ENCODE measurements around the gene ELK1.
"Not testable (repeated sequence)": the region's sequence is repeated elsewhere in the genome, so short reads cannot be mapped to it uniquely, and the experiment has no call there.

Gene ELK1

GRCh38 chrX:47650164-47651042 lies at the start of gene ELK1:
ELK1 (minus strand) TSS chrX:47650563; CDS start chrX:47641441, 9,122 bp downstream.
- peak; percentile 93 for DNase-seq

GRCh38 chrX:47697181-47697580 lies 46.8 kb upstream of the ELK1 start:
- no peak for DNase-seq

GRCh38 chrX:47690175-47690574 lies 39.8 kb upstream of the ELK1 start:
- no peak for DNase-seq

- peak; percentile 76 for DNase-seq
Observed at GRCh38 chrX:47687263-47687662, 36.9 kb upstream of the ELK1 start.

- no peak for DNase-seq
Observed at GRCh38 chrX:47683829-47684205, 33.5 kb upstream of the ELK1 start.

GRCh38 chrX:47683184-47683828 lies 32.9 kb upstream of the ELK1 start:
- DNase-seq, result no peak

- not testable (repeated sequence) for DNase-seq
Observed at GRCh38 chrX:47675959-47676859, 25.8 kb upstream of the ELK1 start.

- DNase-seq, result no peak
Observed at GRCh38 chrX:47674776-47675175, 24.4 kb upstream of the ELK1 start.

- not testable (repeated sequence) for DNase-seq
Observed at GRCh38 chrX:47665797-47666196, 15.4 kb upstream of the ELK1 start.

- DNase-seq, result no peak
Observed at GRCh38 chrX:47664737-47665136, 14.4 kb upstream of the ELK1 start.

- DNase-seq, result no peak
Observed at GRCh38 chrX:47662144-47662657, 11.8 kb upstream of the ELK1 start.

- DNase-seq, result no peak
Observed at GRCh38 chrX:47661539-47661938, 11.2 kb upstream of the ELK1 start.

- DNase-seq, result no peak
Observed at GRCh38 chrX:47659421-47659726, 9.0 kb upstream of the ELK1 start.

- peak; percentile 93 for DNase-seq
Observed at GRCh38 chrX:47658684-47659420, 8.5 kb upstream of the ELK1 start, which contains the start of gene UXT. UXT (minus strand) TSS chrX:47659180; CDS start chrX:47658927, 253 bp downstream.

GRCh38 chrX:47658301-47658683 lies 7.9 kb upstream of the ELK1 start:
- no peak for DNase-seq

- no peak for DNase-seq
Observed at GRCh38 chrX:47651043-47651905, 911 bp upstream of the ELK1 start.

- DNase-seq, result no peak
Observed at GRCh38 chrX:47649781-47650163, 591 bp downstream of the ELK1 start.

- no peak for DNase-seq
Observed at GRCh38 chrX:47649271-47649670, 1.1 kb downstream of the ELK1 start.

GRCh38 chrX:47648376-47648775 lies 2.0 kb downstream of the ELK1 start:
- no peak for DNase-seq

- no peak for DNase-seq
Observed at GRCh38 chrX:47646636-47647035, 3.7 kb downstream of the ELK1 start.

GRCh38 chrX:47645530-47645929 lies 4.8 kb downstream of the ELK1 start:
- DNase-seq, result no peak

All from NCI-H2171 treated with DMSO at 0.1 percent for 48 hours (cell line).